Prostate gland (tissue), 2 donors: ENCODE results near the gene C9orf153. TPM values are rescaled to one million over a fixed set of nuclear protein-coding genes. Genes with fewer than 3 reads are reported as not detected.

Experiments
- DNase-seq: peaks from one replicate; pipeline ENCODE4 v3.0.0-alpha.2; 2019; ENCODE audit warnings: low spot score
- H3K27ac ChIP-seq, 2 donors: fragments of 200-600 bp; sonication (generic); 2 replicates each; pipeline ENCODE4 v1.5.1; 2017 to 2019
- H3K27me3 ChIP-seq: fragments of 200-600 bp; sonication (generic); replicated peaks from 2 replicates; pipeline ENCODE4 v1.5.1; 2019; ENCODE audit not compliant: insufficient read depth
- H3K36me3 ChIP-seq, 2 donors: fragments of 200-600 bp; sonication (generic); 1 replicate in 1 of 2; 2 replicates in 1 of 2; pipeline versions ENCODE4 v1.5.1 to v1.8.1; 2017 to 2019
- H3K4me1 ChIP-seq: fragments of 200-600 bp; sonication (generic); replicated peaks from 2 replicates; pipeline ENCODE4 v1.5.1; 2019
- H3K4me3 ChIP-seq, 2 donors: fragments of 200-600 bp; sonication (generic); 2 replicates each; pipeline ENCODE4 v1.5.1; 2017 to 2019
- H3K9me3 ChIP-seq: fragments of 200-600 bp; sonication (generic); 2 replicates; pipeline ENCODE4 v1.5.1; 2017
- CTCF ChIP-seq, 4 experiments: fragments of 200-600 bp in 2 of 4; fragments of 450-650 bp in 2 of 4; sonication (generic) in 2 of 4; IDR thresholded peaks; 1 replicate in 3 of 4; 2 replicates in 1 of 4; pipeline ENCODE4 v1.5.1; 2016 to 2019; ENCODE audit warnings: antibody characterized with exemption in 4 of 4, mild to moderate bottlenecking in 2 of 4, moderate library complexity in 2 of 4
- POLR2A ChIP-seq: fragments of 450-650 bp; IDR thresholded peaks from one replicate; pipeline ENCODE4 v1.6.1; 2016; ENCODE audit warnings: antibody characterized with exemption, mild to moderate bottlenecking
- POLR2AphosphoS5 ChIP-seq: sonication (generic); formaldehyde crosslinking; IDR thresholded peaks from one replicate; pipeline ENCODE4 v1.6.1; 2017; ENCODE audit warnings: antibody characterized with exemption
- WGBS: methylation state at CpG from one replicate; pipeline ENCODE4 v1.1.5; 2018; 5-methylcytosine and 5-hydroxymethylcytosine counted together
- intact Hi-C: fragments of 100-400 bp; cut with DNase I; formaldehyde crosslinking; loops from one replicate; pipeline ENCODE4 v1.14.2; 2022
- total RNA-seq, 2 donors: library from RNA; depleted of rRNA; stranded (reverse); fragments of >200 nt; gene quantifications; one replicate each; pipeline ENCODE4 v1.1.0, GENCODE V29; 2016

The C9orf153 gene
- total RNA-seq, result 1 to 10 TPM in 1 of 2 donors, not detected in 1; 1.6 TPM

GRCh38 chr9:86259557-86259956 is at the start of gene C9orf153:
TSS of gene C9orf153 (minus strand) at chr9:86259657. CDS start at chr9:86229603, 30,054 bp downstream.
- 87% methylated on average over 8 of the region's 8 CpGs for WGBS
- DNase-seq, result no peak
- Histone ChIP-seq H3K27ac (no peak within 1 kb of the TSS), H3K4me1 (no peaks in the 10 kb centered on the region), H3K36me3 (peaks cover 0 to 4% of the 10 kb centered on the region in 2 donors), H3K27me3 (no peaks in the 10 kb centered on the region), H3K4me3 (no peak within 1 kb of the TSS), H3K9me3 (no peaks in the 10 kb centered on the region)
- TF ChIP-seq CTCF (IDR thresholded peaks at IDR 0.05) (no peak), POLR2A (no peak), POLR2AphosphoS5 (no peak)
- intact Hi-C loops, result no loop called here

DNA sequence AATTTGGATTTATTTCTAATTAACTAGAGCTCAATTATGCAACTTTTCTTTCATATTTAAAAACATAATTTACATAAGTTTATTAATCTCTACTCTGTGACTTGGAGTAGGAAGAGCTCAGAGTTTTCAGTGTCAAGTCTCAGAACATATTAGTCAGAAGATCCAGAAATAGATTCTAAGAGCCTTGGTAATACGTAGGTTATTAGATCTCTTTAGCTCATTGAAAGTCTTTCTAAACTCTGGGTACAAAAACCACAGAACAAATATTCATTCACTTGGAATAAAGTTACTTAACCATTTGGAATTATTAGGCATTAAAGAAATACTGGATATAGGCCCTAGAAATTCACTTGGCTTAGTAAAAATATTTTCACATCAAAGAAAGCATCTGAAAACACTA is 49.2 kb upstream of the C9orf153 start:
- no peak for TF ChIP-seq POLR2AphosphoS5
- TF ChIP-seq CTCF (IDR thresholded peaks at IDR 0.05), result no peak
- no peak for TF ChIP-seq POLR2A
- Histone ChIP-seq H3K36me3 (peaks cover 4 to 5% of the 10 kb centered on the region in 2 donors), H3K9me3 (no peaks in the 10 kb centered on the region), H3K4me3 (no peak overlapping the region), H3K4me1 (no peaks in the 10 kb centered on the region), H3K27me3 (no peaks in the 10 kb centered on the region), H3K27ac (no peak overlapping the region)
- intact Hi-C loops, result no loop called here
- WGBS, result 81% methylated on average over 1 of the region's 1 CpG
- no peak for DNase-seq

GRCh38 chr9:86304236-86304730 is 44.8 kb upstream of the C9orf153 start:
- no peaks in the 10 kb centered on the region for H3K4me1 ChIP-seq
- H3K9me3 ChIP-seq, result no peaks in the 10 kb centered on the region
- TF ChIP-seq POLR2A (no peak), CTCF (IDR thresholded peaks at IDR 0.05) (no peak), POLR2AphosphoS5 (no peak)
- peak overlapping the region in 1 of 2 donors; percentile 27 for H3K27ac ChIP-seq
- peaks cover 2 to 13% of the 10 kb centered on the region in 2 donors for H3K36me3 ChIP-seq
- intact Hi-C loops, result no loop called here
- WGBS, result 21% methylated on average over 3 of the region's 3 CpGs
- no peak overlapping the region for H3K4me3 ChIP-seq
- no peaks in the 10 kb centered on the region for H3K27me3 ChIP-seq
- DNase-seq, result peak; percentile 24

DNA sequence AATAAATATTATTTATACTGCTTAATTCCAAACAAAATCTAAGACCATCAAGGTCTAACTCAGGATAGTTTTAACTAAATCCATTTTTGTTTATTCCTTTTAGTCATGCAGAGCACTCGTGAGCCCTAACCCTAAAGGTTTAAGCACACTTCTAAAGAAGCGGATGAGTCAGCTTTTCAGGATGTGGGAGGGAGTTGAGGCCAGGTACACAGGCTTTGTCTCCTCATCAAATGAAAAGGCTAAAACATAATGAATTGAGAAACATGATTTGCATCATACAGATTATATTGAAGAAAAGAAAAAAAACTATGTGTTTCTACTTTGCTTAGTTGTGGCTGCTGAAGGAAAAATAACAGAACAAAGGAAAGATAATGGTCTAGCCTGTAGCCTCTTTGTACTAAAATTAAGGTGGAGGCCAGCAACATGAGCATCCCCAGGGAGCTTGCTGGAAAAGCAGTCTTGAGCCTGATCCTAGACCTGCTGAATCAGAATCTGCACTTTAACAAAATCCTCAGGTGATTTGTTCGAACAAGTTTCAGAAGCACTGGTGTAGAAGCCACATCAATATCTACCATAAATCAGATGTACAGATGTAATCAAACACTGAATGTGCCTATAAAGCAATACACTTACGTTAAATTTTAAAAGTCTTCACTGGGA is 44.0 kb upstream of the C9orf153 start:
- Histone ChIP-seq H3K27me3 (no peaks in the 10 kb centered on the region), H3K4me1 (no peaks in the 10 kb centered on the region), H3K36me3 (peaks cover 2 to 18% of the 10 kb centered on the region in 2 donors), H3K9me3 (no peaks in the 10 kb centered on the region), H3K4me3 (no peak overlapping the region), H3K27ac (no peak overlapping the region)
- TF ChIP-seq POLR2A (no peak), CTCF (IDR thresholded peaks at IDR 0.05) (no peak), POLR2AphosphoS5 (no peak)
- no peak for DNase-seq
- intact Hi-C loops, result no loop called here
- 56% methylated on average over 4 of the region's 4 CpGs for WGBS

DNA sequence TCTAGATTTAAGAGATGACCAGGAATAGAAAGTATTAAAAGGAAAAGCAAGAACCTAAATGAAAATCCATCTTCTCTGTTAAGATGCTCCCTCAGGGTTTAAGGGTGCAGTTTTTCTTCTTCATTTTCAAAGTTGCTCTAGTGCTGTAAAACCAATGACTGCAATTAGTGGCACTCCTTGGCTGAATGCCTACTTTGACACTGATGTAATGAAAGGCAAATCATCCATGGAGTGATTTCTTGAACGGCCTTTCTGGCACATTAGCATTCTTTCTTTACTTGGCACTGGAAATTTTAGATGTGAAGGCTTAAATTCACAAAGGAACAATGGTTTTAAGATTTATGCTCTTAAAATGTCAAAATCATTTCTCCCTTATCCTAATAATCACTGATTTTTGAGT is 42.2 kb upstream of the C9orf153 start:
- intact Hi-C loops, result no loop called here
- Histone ChIP-seq H3K36me3 (peaks cover 2 to 15% of the 10 kb centered on the region in 2 donors), H3K9me3 (no peaks in the 10 kb centered on the region), H3K27ac (no peak overlapping the region), H3K27me3 (no peaks in the 10 kb centered on the region), H3K4me3 (no peak overlapping the region), H3K4me1 (no peaks in the 10 kb centered on the region)
- DNase-seq, result no peak
- no peak for TF ChIP-seq CTCF (IDR thresholded peaks at IDR 0.05)
- WGBS, result 59% methylated on average over 1 of the region's 1 CpG
